ENCODE measurements around the gene NKG7. TPM values are rescaled to one million over a fixed set of nuclear protein-coding genes. Genes with fewer than 3 reads are reported as not detected.
"Not testable (repeated sequence)": the region's sequence is repeated elsewhere in the genome, so short reads cannot be mapped to it uniquely, and the experiment has no call there.

NKG7 gene, protein sequence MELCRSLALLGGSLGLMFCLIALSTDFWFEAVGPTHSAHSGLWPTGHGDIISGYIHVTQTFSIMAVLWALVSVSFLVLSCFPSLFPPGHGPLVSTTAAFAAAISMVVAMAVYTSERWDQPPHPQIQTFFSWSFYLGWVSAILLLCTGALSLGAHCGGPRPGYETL
- total RNA-seq = 1 to 10 TPM in 1 of 4 donors, under 1 TPM in 2, not detected in 1; 0.58 to 2.0 (median 0.67) TPM

DNA sequence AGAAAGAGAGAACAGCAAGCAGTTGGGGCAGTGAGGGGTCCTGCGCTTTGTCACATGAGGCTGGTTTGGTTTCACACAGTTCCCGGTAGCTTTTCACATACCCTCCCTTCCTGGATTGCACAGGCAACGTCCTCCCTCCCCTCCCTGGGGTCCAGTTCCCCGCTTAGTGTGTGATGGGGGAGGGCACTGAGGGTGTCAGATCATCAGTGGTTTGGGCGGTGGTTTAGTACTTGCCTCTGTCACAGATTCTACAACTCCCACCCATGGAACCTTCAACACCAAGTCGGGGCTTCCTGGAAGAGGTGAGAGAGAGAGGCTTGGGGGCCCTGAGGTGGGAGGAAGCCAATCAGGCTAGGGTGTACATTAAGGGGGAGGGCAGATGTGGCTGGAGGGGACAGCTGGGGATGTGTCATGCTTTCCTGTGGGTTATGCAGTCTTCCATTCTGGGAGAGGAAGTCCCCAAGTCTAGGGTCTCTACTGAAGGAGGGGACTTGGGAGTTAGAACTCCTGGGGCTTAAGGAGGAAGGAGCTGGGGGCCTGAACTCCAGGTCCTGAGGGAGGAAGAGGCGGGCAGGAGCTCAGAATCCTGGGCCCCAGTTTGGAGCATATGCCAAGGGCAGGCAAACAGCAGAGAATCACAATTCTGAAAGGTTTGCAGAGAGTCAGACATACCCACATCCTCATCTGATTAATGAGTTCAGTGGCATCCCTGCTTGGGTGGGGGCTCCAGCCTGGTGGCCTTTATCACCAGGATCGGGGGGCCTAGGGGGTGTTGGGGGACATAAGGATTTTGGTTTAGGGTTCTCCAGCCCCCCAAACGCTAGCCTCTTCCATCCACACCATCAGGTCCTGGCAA, at the start of gene NKG7:
TSS of gene NKG7 (minus strand) at position 6 of the 856 bp plus-strand sequence. CDS start 119 bp downstream, outside the sequence.
- 6 to 86% methylated on average over 1 to 4 of the region's 9 CpGs for WGBS, 2 donors (ENCODE audit: low coverage in 1 of 2)
- no peaks in the 10 kb centered on the region for H3K36me3 ChIP-seq
- H3K4me1 ChIP-seq = peaks cover 0 to 9% (median 5%) of the 10 kb centered on the region in 3 donors
- TF ChIP-seq EP300 (IDR thresholded peaks at IDR 0.05) (no peak), POLR2AphosphoS5 (IDR thresholded peaks at IDR 0.05) (no peak), POLR2A (IDR thresholded peaks at IDR 0.05) (no peak)
- TF ChIP-seq, protein P1, sequence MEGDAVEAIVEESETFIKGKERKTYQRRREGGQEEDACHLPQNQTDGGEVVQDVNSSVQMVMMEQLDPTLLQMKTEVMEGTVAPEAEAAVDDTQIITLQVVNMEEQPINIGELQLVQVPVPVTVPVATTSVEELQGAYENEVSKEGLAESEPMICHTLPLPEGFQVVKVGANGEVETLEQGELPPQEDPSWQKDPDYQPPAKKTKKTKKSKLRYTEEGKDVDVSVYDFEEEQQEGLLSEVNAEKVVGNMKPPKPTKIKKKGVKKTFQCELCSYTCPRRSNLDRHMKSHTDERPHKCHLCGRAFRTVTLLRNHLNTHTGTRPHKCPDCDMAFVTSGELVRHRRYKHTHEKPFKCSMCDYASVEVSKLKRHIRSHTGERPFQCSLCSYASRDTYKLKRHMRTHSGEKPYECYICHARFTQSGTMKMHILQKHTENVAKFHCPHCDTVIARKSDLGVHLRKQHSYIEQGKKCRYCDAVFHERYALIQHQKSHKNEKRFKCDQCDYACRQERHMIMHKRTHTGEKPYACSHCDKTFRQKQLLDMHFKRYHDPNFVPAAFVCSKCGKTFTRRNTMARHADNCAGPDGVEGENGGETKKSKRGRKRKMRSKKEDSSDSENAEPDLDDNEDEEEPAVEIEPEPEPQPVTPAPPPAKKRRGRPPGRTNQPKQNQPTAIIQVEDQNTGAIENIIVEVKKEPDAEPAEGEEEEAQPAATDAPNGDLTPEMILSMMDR (IDR thresholded peaks at IDR 0.05) = no peak
- no peaks in the 10 kb centered on the region for H3K27me3 ChIP-seq
- no peak within 1 kb of the TSS for H3K4me3 ChIP-seq
- no peak within 1 kb of the TSS for H3K27ac ChIP-seq
- no peaks in the 10 kb centered on the region for H3K9me3 ChIP-seq
- ATAC-seq = no peak

DNA sequence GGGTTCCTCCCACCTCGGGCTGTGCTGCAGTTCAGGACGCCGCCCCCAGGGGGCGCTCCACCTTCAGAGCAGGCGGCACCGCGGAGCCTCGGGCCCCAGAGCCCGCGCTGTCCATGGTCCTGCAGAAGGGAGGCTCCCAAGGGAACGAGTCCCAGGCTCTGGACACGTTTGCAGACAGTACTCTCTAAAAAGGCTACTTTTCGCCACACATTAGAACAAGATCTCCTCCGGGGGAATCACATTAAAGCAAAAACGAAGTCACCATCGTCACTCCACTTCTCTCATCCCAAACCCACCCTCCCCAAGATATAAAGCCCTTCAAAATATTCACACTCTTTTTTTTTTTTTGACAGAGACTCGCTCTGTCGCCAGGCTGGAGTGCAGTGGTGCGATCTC, 49.6 kb upstream of the NKG7 start:
- TF ChIP-seq, protein P1 (IDR thresholded peaks at IDR 0.05) = peak in 3 of 4 experiments; percentile 78 to 90 (median 84)
- TF ChIP-seq POLR2A (IDR thresholded peaks at IDR 0.05) = no peak
- no peaks in the 10 kb centered on the region for H3K36me3 ChIP-seq
- H3K27ac ChIP-seq = no peak overlapping the region
- H3K4me3 ChIP-seq = no peak overlapping the region
- H3K27me3 ChIP-seq = peaks cover 82% of the 10 kb centered on the region
- H3K9me3 ChIP-seq = no peaks in the 10 kb centered on the region
- ATAC-seq = peak; percentile 62
- no peaks in the 10 kb centered on the region for H3K4me1 ChIP-seq
- 0 to 22% methylated on average over 3 to 7 of the region's 19 CpGs for WGBS, 2 donors (ENCODE audit: low coverage in 1 of 2)

DNA sequence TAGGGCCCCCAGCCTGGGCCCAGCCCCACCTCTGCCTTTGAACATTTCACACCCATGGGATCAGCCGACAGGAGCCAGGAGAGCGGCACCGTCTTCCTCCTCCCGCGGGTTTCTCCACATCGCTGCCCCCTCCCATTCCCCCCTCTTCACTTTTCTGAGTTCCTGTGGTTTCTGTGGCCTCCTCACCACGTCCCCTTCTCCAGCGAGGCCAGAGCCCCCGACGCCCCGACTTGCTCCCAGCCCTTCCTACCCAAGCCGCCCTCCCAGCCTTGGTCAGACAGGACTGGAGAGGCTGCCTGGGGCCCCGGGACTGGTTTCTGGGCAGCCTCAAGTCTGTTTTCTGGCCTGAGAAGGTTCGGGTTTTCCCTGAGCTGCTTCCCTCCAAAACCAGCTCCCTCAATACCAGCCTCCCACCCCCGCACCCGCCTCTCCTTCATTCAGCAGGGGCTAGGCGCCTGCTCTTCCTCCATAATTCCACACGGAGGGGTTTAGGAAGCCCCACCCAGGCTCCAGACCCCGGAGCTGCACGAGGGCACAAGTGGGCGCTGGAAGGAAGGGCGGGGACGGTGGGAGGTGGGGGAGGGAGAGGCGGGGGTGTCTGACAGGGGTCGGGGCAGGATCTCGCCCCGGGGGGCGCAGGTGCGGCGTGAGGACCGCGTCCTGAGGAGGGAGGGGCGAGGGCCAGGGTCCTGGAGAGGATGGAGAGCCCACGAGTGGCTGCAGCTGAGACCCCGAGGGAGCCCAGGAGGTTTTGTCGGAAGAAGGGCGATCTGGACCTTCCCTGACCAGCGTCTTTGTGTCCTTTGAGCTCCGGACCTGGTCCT, 49.0 kb upstream of the NKG7 start:
- peaks cover 87% of the 10 kb centered on the region for H3K27me3 ChIP-seq
- no peak for TF ChIP-seq EP300 (IDR thresholded peaks at IDR 0.05)
- no peaks in the 10 kb centered on the region for H3K36me3 ChIP-seq
- WGBS, 2 donors (ENCODE audit: low coverage in 1 of 2) = 20 to 40% methylated on average over 2 to 6 of the region's 39 CpGs
- no peaks in the 10 kb centered on the region for H3K9me3 ChIP-seq
- no peak overlapping the region for H3K27ac ChIP-seq
- ATAC-seq = no peak
- H3K4me3 ChIP-seq = no peak overlapping the region
- H3K4me1 ChIP-seq = no peaks in the 10 kb centered on the region

DNA sequence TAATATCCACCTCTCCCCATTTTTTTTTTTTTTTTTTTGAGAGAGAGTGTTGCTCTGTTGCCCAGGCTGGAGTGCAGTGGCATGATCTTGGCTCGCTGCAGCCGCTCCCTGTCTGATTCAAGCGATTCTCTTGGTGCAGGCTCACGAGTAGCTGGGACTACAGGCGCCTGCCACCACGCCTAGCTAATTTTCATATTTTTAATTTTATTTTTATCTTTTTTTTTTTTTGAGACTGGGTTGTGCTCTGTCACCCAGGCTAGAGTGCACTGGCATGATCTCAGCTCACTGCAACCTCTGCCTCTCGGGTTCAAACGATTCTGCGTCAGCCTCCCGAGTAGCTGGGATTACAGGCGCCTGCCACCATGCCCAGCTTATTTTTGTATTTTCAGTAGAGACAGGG, 48.1 kb upstream of the NKG7 start:
- 85 to 90% methylated on average over 4 to 8 of the region's 11 CpGs for WGBS, 2 donors (ENCODE audit: low coverage in 1 of 2)

DNA sequence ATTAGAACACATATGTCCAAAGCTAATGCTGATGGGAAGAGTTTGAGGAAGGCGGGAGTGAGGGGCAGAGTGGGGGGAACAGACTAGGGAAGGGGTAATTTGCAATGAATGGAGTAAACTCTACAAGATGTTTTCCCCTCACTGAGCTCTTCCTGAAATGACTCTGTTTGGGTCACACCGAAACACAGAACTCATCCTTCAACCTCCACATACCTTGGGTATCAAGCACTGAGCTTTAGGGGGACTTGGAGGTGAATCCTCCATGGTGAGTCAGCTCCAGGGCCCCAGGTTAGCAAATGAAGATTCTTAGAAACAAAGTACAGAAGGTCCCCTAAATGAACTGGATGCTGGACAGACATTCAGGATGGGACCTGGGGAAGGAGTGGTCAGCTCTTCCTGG, 46.3 kb upstream of the NKG7 start:
- Histone ChIP-seq H3K4me1 (no peaks in the 10 kb centered on the region), H3K27me3 (peaks cover 85% of the 10 kb centered on the region), H3K27ac (no peak overlapping the region), H3K36me3 (no peaks in the 10 kb centered on the region), H3K9me3 (no peaks in the 10 kb centered on the region), H3K4me3 (no peak overlapping the region)
- 86% methylated on average over 1 of the region's 2 CpGs; no CpG with 5 or more reads in 1 of the 2 donors for WGBS, 2 donors (ENCODE audit: low coverage in 1 of 2)
- TF ChIP-seq POLR2AphosphoS5 (IDR thresholded peaks at IDR 0.05) (no peak), POLR2A (IDR thresholded peaks at IDR 0.05) (no peak), EP300 (IDR thresholded peaks at IDR 0.05) (no peak)
- TF ChIP-seq, protein P1 (IDR thresholded peaks at IDR 0.05) = no peak
- no peak for ATAC-seq

More for the DNA sequence above, 48.1 kb upstream of the NKG7 start:
- not testable (repeated sequence) for H3K4me3 ChIP-seq, H3K36me3 ChIP-seq, H3K27ac ChIP-seq, H3K4me1 ChIP-seq, ATAC-seq, H3K9me3 ChIP-seq
- peaks cover 89% of the 10 kb centered on the region for H3K27me3 ChIP-seq

All from gastroesophageal sphincter (tissue), 4 donors.